COLO668 (cell line): ENCODE measurements around the gene BRPF1.
A peak's percentile ranks its signal among the peaks of the same experiment; 100 is the strongest.

Source experiments
- DNase-seq: peaks from one replicate; lab custom pipeline; 2025; ENCODE audit not compliant: unreplicated experiment; lab: John Stamatoyannopoulos, UW

BRPF1 gene

GRCh38 chr3:9785602-9786001 is 54.1 kb downstream of the BRPF1 start:
- no peak for DNase-seq

- DNase-seq = no peak
Observed at GRCh38 chr3:9786209-9786739, 54.7 kb downstream of the BRPF1 start.

GRCh38 chr3:9786825-9787669 is 55.5 kb downstream of the BRPF1 start:
- peak; percentile 4 for DNase-seq

- no peak for DNase-seq
Observed at GRCh38 chr3:9787714-9788113, 56.2 kb downstream of the BRPF1 start.

GRCh38 chr3:9791127-9791526 is 59.6 kb downstream of the BRPF1 start:
- DNase-seq = no peak

GRCh38 chr3:9791790-9792404 is 60.4 kb downstream of the BRPF1 start:
- no peak for DNase-seq

- DNase-seq = peak; percentile 89
Observed at GRCh38 chr3:9792405-9793160, 61.0 kb downstream of the BRPF1 start, which contains the start of the genes ARPC4 and TADA3. TSS of gene ARPC4 (plus strand) at chr3:9793082. CDS start at chr3:9793122, 40 bp downstream. TSS of gene TADA3 (minus strand) at chr3:9792473. CDS start at chr3:9791466, 1,007 bp downstream.

- DNase-seq = peak; percentile 16
Observed at GRCh38 chr3:9793161-9793781, 61.7 kb downstream of the BRPF1 start.

GRCh38 chr3:9794400-9794799 is 62.9 kb downstream of the BRPF1 start:
- no peak for DNase-seq

GRCh38 chr3:9795207-9795606 is 63.7 kb downstream of the BRPF1 start:
- DNase-seq = no peak

GRCh38 chr3:9797196-9797945 is 65.8 kb downstream of the BRPF1 start:
- DNase-seq = no peak
